DMS53 treated with DMSO at 0.1 percent for 48 hours (cell line): Measurements from ENCODE around the gene KNSTRN.

Experiments used
- DNase-seq: peaks from one replicate; lab custom pipeline; 2025; ENCODE audit not compliant: unreplicated experiment; lab: John Stamatoyannopoulos, UW

The KNSTRN gene

GRCh38 chr15:40382580-40383456 lies at the start of gene KNSTRN:
Gene KNSTRN, plus strand, starts transcription at chr15:40382721. Its CDS starts 115 bp downstream, at chr15:40382836.
- DNase-seq = peak; percentile 77

GRCh38 chr15:40333922-40334492 lies 48.5 kb upstream of the KNSTRN start:
- DNase-seq = no peak

GRCh38 chr15:40334541-40334940 lies 48.0 kb upstream of the KNSTRN start:
- DNase-seq = no peak

- DNase-seq = peak; percentile 31
These were observed 47.4 kb upstream of the KNSTRN start for GRCh38 chr15:40334941-40335795.

- DNase-seq = no peak
These were observed 46.4 kb upstream of the KNSTRN start for GRCh38 chr15:40335938-40336743.

GRCh38 chr15:40336744-40337122 lies 45.8 kb upstream of the KNSTRN start:
- no peak for DNase-seq

GRCh38 chr15:40337597-40337996 lies 44.9 kb upstream of the KNSTRN start:
- DNase-seq = no peak

GRCh38 chr15:40338041-40338657 lies 44.4 kb upstream of the KNSTRN start:
- DNase-seq = peak; percentile 30

GRCh38 chr15:40338921-40339620 lies 43.5 kb upstream of the KNSTRN start:
- no peak for DNase-seq

- no peak for DNase-seq
These were observed 42.9 kb upstream of the KNSTRN start for GRCh38 chr15:40339621-40339945.

GRCh38 chr15:40340038-40340739 lies 42.3 kb upstream of the KNSTRN start:
- DNase-seq = no peak

GRCh38 chr15:40340740-40341400 lies 41.7 kb upstream of the KNSTRN start, which contains the start of gene CCDC9B:
Gene CCDC9B, minus strand, starts transcription at chr15:40340939. Its CDS starts 120 bp downstream, at chr15:40340819.
- peak; percentile 65 for DNase-seq

GRCh38 chr15:40342416-40343320 lies 39.9 kb upstream of the KNSTRN start:
- DNase-seq = peak; percentile 51

GRCh38 chr15:40343512-40343911 lies 39.0 kb upstream of the KNSTRN start:
- no peak for DNase-seq

GRCh38 chr15:40344217-40344616 lies 38.3 kb upstream of the KNSTRN start:
- DNase-seq = no peak

- DNase-seq = peak; percentile 28
These were observed 37.8 kb upstream of the KNSTRN start for GRCh38 chr15:40344631-40345120.

GRCh38 chr15:40345225-40345866 lies 37.2 kb upstream of the KNSTRN start:
- no peak for DNase-seq
